SK-N-SH (cell line): Measurements from ENCODE around the gene NTNG1. TPM values are rescaled to one million over a fixed set of nuclear protein-coding genes. Genes with fewer than 3 reads are reported as not detected.

Experiments used
- CTCF ChIA-PET: fragments of 300-600, 350-600 bp; formaldehyde crosslinking; extraction: SDS; loops from one replicate; lab custom pipeline; 2021; lab: Yijun Ruan, JAX
- POLR2A ChIA-PET: fragments of 350-600 bp; sonication (Branson Sonifier 250); formaldehyde crosslinking; extraction: SDS; loops from one replicate; lab custom pipeline; 2020; ENCODE audit warnings: antibody characterized with exemption, inconsistent platforms; lab: Yijun Ruan, JAX
- DNase-seq: peaks from one replicate; pipeline ENCODE4 v3.0.0; 2012
- H2AFZ ChIP-seq: fragments of 200-600 bp; sonication (generic); 2 replicates; pipeline ENCODE4 v1.8.1; 2016; ENCODE audit warnings: antibody characterized with exemption, mild to moderate bottlenecking, low read depth
- H3F3A ChIP-seq: fragments of 200-600 bp; sonication (generic); replicated peaks from 2 replicates; pipeline ENCODE3; 2016; ENCODE audit warnings: antibody characterized with exemption, mild to moderate bottlenecking; ENCODE audit not compliant: insufficient read depth
- H3K27ac ChIP-seq, 2 experiments: fragments of 200-500 bp in 1 of 2; fragments of 200-600 bp in 1 of 2; sonication (Bioruptor generic) in 1 of 2; sonication (generic), shearing (Covaris generic) in 1 of 2; 2 replicates each; pipeline versions ENCODE4 v1.5.1 to v1.6.1; 2014 to 2016; ENCODE audit warnings: low read depth in 2 of 2, inconsistent platforms in 1 of 2, low read length in 1 of 2, mild to moderate bottlenecking in 1 of 2, mixed read lengths in 1 of 2
- H3K27me3 ChIP-seq: fragments of 200-600 bp; sonication (generic), shearing (Covaris generic); 2 replicates; pipeline ENCODE4 v1.6.1; 2016; ENCODE audit warnings: mixed run types; ENCODE audit not compliant: insufficient read depth
- H3K36me3 ChIP-seq, 2 experiments: fragments of 200-500 bp in 1 of 2; fragments of 200-600 bp in 1 of 2; sonication (Bioruptor generic) in 1 of 2; sonication (generic) in 1 of 2; replicated peaks in 1 of 2; 2 replicates each; pipeline versions ENCODE3 to v1.5.1; 2014 to 2016; ENCODE audit warnings: low read length in 1 of 2, mild to moderate bottlenecking in 1 of 2; ENCODE audit not compliant: insufficient read depth in 2 of 2, control insufficient read depth in 1 of 2
- H3K4me1 ChIP-seq, 2 experiments: fragments of 200-500 bp in 1 of 2; fragments of 200-600 bp in 1 of 2; sonication (Bioruptor generic) in 1 of 2; sonication (generic), shearing (Covaris generic) in 1 of 2; 2 replicates each; pipeline versions ENCODE4 v1.5.1 to v1.6.1; 2014 to 2016; ENCODE audit warnings: low read depth in 1 of 2, low read length in 1 of 2, mixed run types in 1 of 2; ENCODE audit not compliant: insufficient read depth in 2 of 2, control insufficient read depth in 1 of 2
- H3K4me2 ChIP-seq: fragments of 200-600 bp; sonication (generic), shearing (Covaris generic); 2 replicates; pipeline ENCODE4 v1.6.1; 2017; ENCODE audit warnings: mixed run types
- H3K4me3 ChIP-seq, 2 experiments: fragments of 200-500 bp in 1 of 2; fragments of 200-600 bp in 1 of 2; sonication (Bioruptor generic) in 1 of 2; sonication (generic), shearing (Covaris generic) in 1 of 2; 2 replicates each; pipeline versions ENCODE4 v1.5.1 to v1.8.1; 2014 to 2016; ENCODE audit warnings: low read depth in 2 of 2, inconsistent platforms in 1 of 2, low read length in 1 of 2, mild to moderate bottlenecking in 1 of 2, mixed read lengths in 1 of 2, moderate library complexity in 1 of 2
- H3K79me2 ChIP-seq: fragments of 200-600 bp; sonication (generic); 2 replicates; pipeline ENCODE4 v1.8.1; 2017; ENCODE audit warnings: mild to moderate bottlenecking; ENCODE audit not compliant: insufficient read depth
- H3K9ac ChIP-seq: fragments of 200-600 bp; sonication (generic); 2 replicates; pipeline ENCODE4 v1.6.1; 2017; ENCODE audit warnings: mixed run types
- H3K9me2 ChIP-seq: fragments of 200-600 bp; sonication (generic); 2 replicates; pipeline ENCODE4 v1.6.1; 2017; ENCODE audit warnings: mixed run types
- H3K9me3 ChIP-seq: fragments of 200-600 bp; sonication (generic); 2 replicates; pipeline ENCODE4 v1.6.1; 2017; ENCODE audit warnings: mixed run types, mild to moderate bottlenecking, moderate library complexity
- H4K20me1 ChIP-seq: fragments of 200-600 bp; sonication (generic); 2 replicates; pipeline ENCODE4 v1.6.1; 2017; ENCODE audit warnings: mild to moderate bottlenecking, mixed run types; ENCODE audit not compliant: insufficient read depth
- ELF1 ChIP-seq: IDR thresholded peaks from 2 replicates; pipeline ENCODE4 v1.4.0; 2012
- EP300 ChIP-seq, 2 experiments: IDR thresholded peaks; 2 replicates each; pipeline versions ENCODE4 v1.4.0 to v1.6.1; 2012; ENCODE audit warnings: borderline replicate concordance in 1 of 2, low read depth in 1 of 2, low read length in 1 of 2
- EZH2phosphoT487 ChIP-seq: fragments of 200-600 bp; sonication (generic); IDR thresholded peaks from 2 replicates; pipeline ENCODE4 v1.6.1; 2017; ENCODE audit warnings: low read depth, mixed run types, mild to moderate bottlenecking, antibody characterized with exemption, moderate library complexity, borderline replicate concordance
- FOXJ3 ChIP-seq: sonication (generic); formaldehyde crosslinking; IDR thresholded peaks from 2 replicates; pipeline ENCODE4 v1.5.1; 2020; ENCODE audit warnings: mild to moderate bottlenecking, missing genetic modification reagents
- GABPA ChIP-seq: IDR thresholded peaks from 2 replicates; pipeline ENCODE4 v1.4.0; 2012; ENCODE audit warnings: low read depth, mild to moderate bottlenecking
- GATA2 ChIP-seq: sonication (generic); formaldehyde crosslinking; IDR thresholded peaks from 2 replicates; pipeline ENCODE4 v1.5.0; 2020; ENCODE audit warnings: mild to moderate bottlenecking, missing genetic modification reagents
- JUND ChIP-seq: IDR thresholded peaks from 2 replicates; pipeline ENCODE4 v1.4.0; 2012
- MXI1 ChIP-seq: IDR thresholded peaks from 2 replicates; pipeline ENCODE4 v1.6.1; 2012; ENCODE audit warnings: mild to moderate bottlenecking, low read depth, low read length, improper control_type of control experiment
- NFIC ChIP-seq: IDR thresholded peaks from 2 replicates; pipeline ENCODE4 v1.4.0; 2012; ENCODE audit warnings: borderline replicate concordance
- RCOR1 ChIP-seq: fragments of 150-350 bp; IDR thresholded peaks from 2 replicates; pipeline ENCODE4 v1.6.1; 2017; ENCODE audit warnings: antibody characterized with exemption, low read length
- RFX5 ChIP-seq: IDR thresholded peaks from 2 replicates; pipeline ENCODE4 v1.6.1; 2012; ENCODE audit warnings: mild to moderate bottlenecking, improper control_type of control experiment, low read length
- SIN3A ChIP-seq: IDR thresholded peaks from 2 replicates; pipeline ENCODE4 v1.6.1; 2012; ENCODE audit warnings: low read depth, mild to moderate bottlenecking, low read length, moderate library complexity, borderline replicate concordance
- SMC3 ChIP-seq: IDR thresholded peaks from 2 replicates; pipeline ENCODE4 v1.6.1; 2012; ENCODE audit warnings: low read depth, low read length, improper control_type of control experiment
- TAF1 ChIP-seq: IDR thresholded peaks from 2 replicates; pipeline ENCODE4 v1.6.1; 2012; ENCODE audit warnings: low read depth, mild to moderate bottlenecking, low read length, moderate library complexity, borderline replicate concordance
- TCF12 ChIP-seq: IDR thresholded peaks from 2 replicates; pipeline ENCODE4 v1.4.0; 2012
- YY1 ChIP-seq: IDR thresholded peaks from 2 replicates; pipeline ENCODE4 v1.4.0; 2012; ENCODE audit warnings: low read depth, mild to moderate bottlenecking
- WGBS: methylation state at CpG from one replicate; pipeline ENCODE4 v1.1.6; 2017; ENCODE audit warnings: low lambda C conversion rate; 5-methylcytosine and 5-hydroxymethylcytosine counted together
- polyA plus RNA-seq, 3 experiments: library from polyadenylated mRNA; depleted of rRNA; stranded (reverse); fragments of >200 nt; gene quantifications; 2 replicates each; pipeline ENCODE4 v1.2.3, GENCODE V29; 2012
- TF ChIP-seq, protein P1 (sequence below): IDR thresholded peaks from 2 replicates; pipeline ENCODE4 v1.4.0; 2012; ENCODE audit warnings: low read depth, borderline replicate concordance
- TF ChIP-seq, protein P2 (sequence below): fragments of 200-600 bp; sonication (generic); IDR thresholded peaks from 2 replicates; pipeline ENCODE4 v1.6.1; 2017; ENCODE audit warnings: antibody characterized with exemption, mild to moderate bottlenecking, moderate library complexity
- TF ChIP-seq, protein P3 (sequence below): IDR thresholded peaks from 2 replicates; pipeline ENCODE4; 2012

NTNG1 gene
- polyA plus RNA-seq, 1 of the 3 experiments (the other 2 are of a cell fraction) = 0.03 TPM

DNA sequence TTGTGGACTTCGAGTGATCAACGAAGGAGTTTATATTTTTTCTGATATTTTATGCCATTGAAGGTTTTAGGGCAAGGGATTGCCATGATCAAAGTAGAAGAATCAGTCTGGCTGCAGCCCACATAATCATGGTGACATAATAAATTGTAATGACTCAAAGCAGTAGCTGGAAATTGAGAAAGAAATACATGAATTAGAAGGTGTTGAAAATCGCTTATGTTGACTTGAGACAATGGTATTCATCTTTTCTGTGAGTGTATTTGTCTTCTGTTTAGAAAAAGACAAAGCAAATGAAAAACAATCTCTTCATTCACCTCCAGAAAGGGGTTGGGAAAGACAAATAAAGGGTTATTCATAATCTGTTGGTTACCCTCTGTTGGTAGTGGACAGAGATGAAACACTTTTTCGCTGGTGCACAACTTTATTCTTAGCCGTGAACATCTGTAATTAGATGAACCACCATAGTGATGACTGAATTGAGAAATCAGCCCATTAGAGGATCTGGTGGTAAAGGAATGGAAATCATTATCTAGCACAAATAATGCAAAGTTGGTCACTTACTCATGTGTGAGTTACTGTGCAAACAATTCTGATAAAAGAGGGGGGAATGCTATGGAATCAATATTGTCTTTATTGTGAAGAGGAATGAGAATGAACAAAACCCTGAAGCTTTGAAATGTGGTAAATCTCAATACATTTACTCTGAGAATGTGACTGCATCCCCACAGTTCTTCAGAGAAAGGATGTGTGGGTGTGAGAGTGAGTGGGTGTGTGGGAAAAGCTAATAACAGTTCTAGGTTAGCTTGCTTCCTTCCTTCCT lies 121.8 kb downstream of the NTNG1 start:
- no peaks in the 10 kb centered on the region for H4K20me1 ChIP-seq
- H3K36me3 ChIP-seq = no peaks in the 10 kb centered on the region
- no peaks in the 10 kb centered on the region for H3F3A ChIP-seq
- no peak overlapping the region for H3K9ac ChIP-seq
- DNase-seq = no peak
- no peaks in the 10 kb centered on the region for H3K9me2 ChIP-seq
- H3K27ac ChIP-seq = no peak overlapping the region
- H3K27me3 ChIP-seq = no peaks in the 10 kb centered on the region
- ChIA-PET CTCF (interaction anchor here (0.6 to 2.3 kb wide), 2 partner anchors 14 to 63 kb away, joined by 3 to 9 read pairs; no protein-coding TSS in a partner anchor), POLR2A (no interaction called here)
- H3K79me2 ChIP-seq = no peaks in the 10 kb centered on the region
- H3K9me3 ChIP-seq = no peaks in the 10 kb centered on the region
- 50% methylated on average over 5 of the region's 5 CpGs for WGBS
- H2AFZ ChIP-seq = no peak overlapping the region
- peaks cover 0 to 23% of the 10 kb centered on the region in 2 experiments; a peak in 1 of 4 replicates for H3K4me1 ChIP-seq
- no peak overlapping the region for H3K4me3 ChIP-seq
- H3K4me2 ChIP-seq = no peak overlapping the region
- no peak for TF ChIP-seq GATA2 (CRISPR knock-in tag)
- TF ChIP-seq YY1 = no peak
- TF ChIP-seq FOXJ3 = no peak
- TF ChIP-seq SIN3A = no peak
- TF ChIP-seq GABPA = no peak
- TF ChIP-seq, protein P1, sequence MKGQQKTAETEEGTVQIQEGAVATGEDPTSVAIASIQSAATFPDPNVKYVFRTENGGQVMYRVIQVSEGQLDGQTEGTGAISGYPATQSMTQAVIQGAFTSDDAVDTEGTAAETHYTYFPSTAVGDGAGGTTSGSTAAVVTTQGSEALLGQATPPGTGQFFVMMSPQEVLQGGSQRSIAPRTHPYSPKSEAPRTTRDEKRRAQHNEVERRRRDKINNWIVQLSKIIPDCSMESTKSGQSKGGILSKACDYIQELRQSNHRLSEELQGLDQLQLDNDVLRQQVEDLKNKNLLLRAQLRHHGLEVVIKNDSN = no peak
- no peak for TF ChIP-seq SMC3
- TF ChIP-seq ELF1 = no peak
- TF ChIP-seq, protein P2, sequence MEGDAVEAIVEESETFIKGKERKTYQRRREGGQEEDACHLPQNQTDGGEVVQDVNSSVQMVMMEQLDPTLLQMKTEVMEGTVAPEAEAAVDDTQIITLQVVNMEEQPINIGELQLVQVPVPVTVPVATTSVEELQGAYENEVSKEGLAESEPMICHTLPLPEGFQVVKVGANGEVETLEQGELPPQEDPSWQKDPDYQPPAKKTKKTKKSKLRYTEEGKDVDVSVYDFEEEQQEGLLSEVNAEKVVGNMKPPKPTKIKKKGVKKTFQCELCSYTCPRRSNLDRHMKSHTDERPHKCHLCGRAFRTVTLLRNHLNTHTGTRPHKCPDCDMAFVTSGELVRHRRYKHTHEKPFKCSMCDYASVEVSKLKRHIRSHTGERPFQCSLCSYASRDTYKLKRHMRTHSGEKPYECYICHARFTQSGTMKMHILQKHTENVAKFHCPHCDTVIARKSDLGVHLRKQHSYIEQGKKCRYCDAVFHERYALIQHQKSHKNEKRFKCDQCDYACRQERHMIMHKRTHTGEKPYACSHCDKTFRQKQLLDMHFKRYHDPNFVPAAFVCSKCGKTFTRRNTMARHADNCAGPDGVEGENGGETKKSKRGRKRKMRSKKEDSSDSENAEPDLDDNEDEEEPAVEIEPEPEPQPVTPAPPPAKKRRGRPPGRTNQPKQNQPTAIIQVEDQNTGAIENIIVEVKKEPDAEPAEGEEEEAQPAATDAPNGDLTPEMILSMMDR = no peak
- TF ChIP-seq RCOR1 = no peak
- no peak for TF ChIP-seq RFX5
- TF ChIP-seq, protein P3, sequence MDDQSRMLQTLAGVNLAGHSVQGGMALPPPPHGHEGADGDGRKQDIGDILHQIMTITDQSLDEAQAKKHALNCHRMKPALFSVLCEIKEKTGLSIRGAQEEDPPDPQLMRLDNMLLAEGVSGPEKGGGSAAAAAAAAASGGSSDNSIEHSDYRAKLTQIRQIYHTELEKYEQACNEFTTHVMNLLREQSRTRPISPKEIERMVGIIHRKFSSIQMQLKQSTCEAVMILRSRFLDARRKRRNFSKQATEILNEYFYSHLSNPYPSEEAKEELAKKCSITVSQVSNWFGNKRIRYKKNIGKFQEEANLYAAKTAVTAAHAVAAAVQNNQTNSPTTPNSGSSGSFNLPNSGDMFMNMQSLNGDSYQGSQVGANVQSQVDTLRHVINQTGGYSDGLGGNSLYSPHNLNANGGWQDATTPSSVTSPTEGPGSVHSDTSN = no peak

DNA sequence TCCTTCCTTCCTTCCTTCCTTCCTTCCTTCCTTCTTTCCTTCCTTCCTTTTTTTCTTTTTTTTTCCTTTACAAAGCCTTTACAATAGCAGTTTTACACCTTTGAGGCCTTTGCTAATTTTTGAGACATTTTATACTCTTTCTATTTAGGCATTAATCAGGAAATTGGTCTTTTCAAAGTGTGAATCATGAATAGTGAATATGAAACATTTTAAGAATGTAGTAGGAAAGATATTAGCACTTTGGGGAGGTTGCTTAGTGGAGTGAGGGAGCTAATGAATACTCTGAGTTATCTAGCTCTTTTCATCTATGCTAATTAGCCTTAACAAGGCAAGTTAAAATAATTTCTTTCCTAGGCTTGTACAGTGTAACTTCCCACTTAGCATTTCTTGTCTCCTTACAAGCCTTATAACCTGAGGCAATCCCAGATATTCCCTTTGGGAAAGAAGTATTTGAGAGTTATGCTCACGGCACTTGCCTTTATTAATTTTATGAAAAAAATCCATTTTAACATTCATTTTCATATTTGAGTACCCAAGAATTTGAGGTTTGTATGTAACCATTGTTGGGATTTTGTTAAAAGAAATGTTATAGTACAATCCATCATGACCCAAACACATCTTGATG lies 122.6 kb downstream of the NTNG1 start:
- POLR2A ChIA-PET = no interaction called here
- H3K36me3 ChIP-seq = no peaks in the 10 kb centered on the region
- DNase-seq = no peak
- no peak overlapping the region for H3K4me3 ChIP-seq
- no peak overlapping the region for H3K9ac ChIP-seq
- H3K9me2 ChIP-seq = no peaks in the 10 kb centered on the region
- peaks cover 0 to 23% of the 10 kb centered on the region in 2 experiments; a peak in 1 of 4 replicates for H3K4me1 ChIP-seq
- H3K27ac ChIP-seq = no peak overlapping the region
- no peaks in the 10 kb centered on the region for H3F3A ChIP-seq
- WGBS = 44% methylated on average over 1 of the region's 1 CpG
- no peak for TF ChIP-seq TCF12
- no peak for TF ChIP-seq NFIC
- TF ChIP-seq MXI1 = no peak
- TF ChIP-seq EP300 (IDR thresholded peaks at IDR 0.05; ENCODE audit: borderline replicate concordance in 1 of 2, low read depth in 1 of 2, low read length in 1 of 2) = no peak
- TF ChIP-seq JUND = no peak
- no peak for TF ChIP-seq GATA2 (CRISPR knock-in tag)
- TF ChIP-seq TAF1 = no peak
- TF ChIP-seq SIN3A = no peak
- TF ChIP-seq EZH2phosphoT487 = no peak
- no peak for TF ChIP-seq FOXJ3
- no peaks in the 10 kb centered on the region for H3K79me2 ChIP-seq
- no peaks in the 10 kb centered on the region for H3K9me3 ChIP-seq
- H3K27me3 ChIP-seq = no peaks in the 10 kb centered on the region
- H4K20me1 ChIP-seq = no peaks in the 10 kb centered on the region
- no peak overlapping the region for H2AFZ ChIP-seq
- no peak overlapping the region for H3K4me2 ChIP-seq
- CTCF ChIA-PET = interaction anchor here (0.6 to 1.0 kb wide), 2 partner anchors 48 to 62 kb away, joined by 3 read pairs; no protein-coding TSS in a partner anchor
